Measurements from ENCODE around the gene TMEM131. TPM values are rescaled to one million over a fixed set of nuclear protein-coding genes. Genes with fewer than 3 reads are reported as not detected.
"Not testable (repeated sequence)": the region's sequence is repeated elsewhere in the genome, so short reads cannot be mapped to it uniquely, and the experiment has no call there.

TMEM131 gene
- total RNA-seq, 1 donor from 2014 or later, result 36.6 TPM

- Mint-ChIP-seq H3K36me3 (ENCODE audit: unreplicated experiment) (no peaks in the 10 kb centered on the region), H3K4me1 (ENCODE audit: low read depth, unreplicated experiment) (no peaks in the 10 kb centered on the region), H3K9me3 (ENCODE audit: unreplicated experiment) (peaks cover 2% of the 10 kb centered on the region), H3K27me3 (ENCODE audit: unreplicated experiment) (peaks cover 2% of the 10 kb centered on the region), H3K27ac (ENCODE audit: unreplicated experiment) (no peak overlapping the region), H3K4me3 (ENCODE audit: unreplicated experiment) (no peak overlapping the region)
- no peak for DNase-seq
- TF ChIP-seq CTCF (IDR thresholded peaks at IDR 0.05; ENCODE audit: partially characterized antibody, unreplicated experiment), result no peak
Observed at GRCh38 chr2:98026292-98026691, 30.5 kb upstream of the TMEM131 start.

GRCh38 chr2:98025481-98026037 lies 29.8 kb upstream of the TMEM131 start:
- H3K4me1 Mint-ChIP-seq (ENCODE audit: low read depth, unreplicated experiment), result no peaks in the 10 kb centered on the region
- peaks cover 2% of the 10 kb centered on the region for H3K9me3 Mint-ChIP-seq (ENCODE audit: unreplicated experiment)
- H3K36me3 Mint-ChIP-seq (ENCODE audit: unreplicated experiment), result no peaks in the 10 kb centered on the region
- no peak for TF ChIP-seq CTCF (IDR thresholded peaks at IDR 0.05; ENCODE audit: partially characterized antibody, unreplicated experiment)
- peaks cover 2% of the 10 kb centered on the region for H3K27me3 Mint-ChIP-seq (ENCODE audit: unreplicated experiment)
- H3K4me3 Mint-ChIP-seq (ENCODE audit: unreplicated experiment), result no peak overlapping the region
- no peak overlapping the region for H3K27ac Mint-ChIP-seq (ENCODE audit: unreplicated experiment)
- no peak for DNase-seq

GRCh38 chr2:98022067-98022466 lies 26.3 kb upstream of the TMEM131 start:
- not testable (repeated sequence) for H3K4me1 Mint-ChIP-seq (ENCODE audit: low read depth, unreplicated experiment); H3K4me3 Mint-ChIP-seq (ENCODE audit: unreplicated experiment); H3K9me3 Mint-ChIP-seq (ENCODE audit: unreplicated experiment); H3K27me3 Mint-ChIP-seq (ENCODE audit: unreplicated experiment); H3K36me3 Mint-ChIP-seq (ENCODE audit: unreplicated experiment); DNase-seq; H3K27ac Mint-ChIP-seq (ENCODE audit: unreplicated experiment)

- no peak overlapping the region for H3K27ac Mint-ChIP-seq (ENCODE audit: unreplicated experiment)
- peaks cover 2% of the 10 kb centered on the region for H3K9me3 Mint-ChIP-seq (ENCODE audit: unreplicated experiment)
- no peak for DNase-seq
- H3K4me1 Mint-ChIP-seq (ENCODE audit: low read depth, unreplicated experiment), result no peaks in the 10 kb centered on the region
- no peaks in the 10 kb centered on the region for H3K36me3 Mint-ChIP-seq (ENCODE audit: unreplicated experiment)
- no peak overlapping the region for H3K4me3 Mint-ChIP-seq (ENCODE audit: unreplicated experiment)
- peaks cover 2% of the 10 kb centered on the region for H3K27me3 Mint-ChIP-seq (ENCODE audit: unreplicated experiment)
- no peak for TF ChIP-seq CTCF (IDR thresholded peaks at IDR 0.05; ENCODE audit: partially characterized antibody, unreplicated experiment)
Observed at GRCh38 chr2:98020992-98021713, 25.4 kb upstream of the TMEM131 start.

GRCh38 chr2:98020516-98020915 lies 24.8 kb upstream of the TMEM131 start:
- Mint-ChIP-seq H3K9me3 (ENCODE audit: unreplicated experiment) (peaks cover 2% of the 10 kb centered on the region), H3K27ac (ENCODE audit: unreplicated experiment) (no peak overlapping the region), H3K4me1 (ENCODE audit: low read depth, unreplicated experiment) (no peaks in the 10 kb centered on the region), H3K27me3 (ENCODE audit: unreplicated experiment) (peaks cover 4% of the 10 kb centered on the region), H3K36me3 (ENCODE audit: unreplicated experiment) (no peaks in the 10 kb centered on the region), H3K4me3 (ENCODE audit: unreplicated experiment) (no peak overlapping the region)
- no peak for DNase-seq
- no peak for TF ChIP-seq CTCF (IDR thresholded peaks at IDR 0.05; ENCODE audit: partially characterized antibody, unreplicated experiment)
